ENCODE measurements around the gene LBHD2. TPM values are rescaled to one million over a fixed set of nuclear protein-coding genes. Genes with fewer than 3 reads are reported as not detected.
A peak's percentile ranks its signal among the peaks of the same experiment; 100 is the strongest.

The LBHD2 gene
- total and polyA plus RNA-seq, 2 of the 13 experiments (the other 11 are each of a cell fraction or from before 2014, with no cell fraction given): 0.67 to 1.00 TPM

GRCh38 chr14:103094406-103095209, 10.6 kb downstream of the LBHD2 start, which contains the start of gene EXOC3L4 (continued):
- TF ChIP-seq PLRG1 (conservative IDR thresholded peaks at IDR 0.05): no peak
- no peak for TF ChIP-seq FOXA1 (IDR thresholded peaks at IDR 0.05)
- no peak for TF ChIP-seq FOXA1 (CRISPR knock-in tag; IDR thresholded peaks at IDR 0.05)
- TF ChIP-seq ZBTB7B (CRISPR knock-in tag; IDR thresholded peaks at IDR 0.05): 0 out of 2 replicates have a peak, but pooled peaks have one; percentile 57
- peak; percentile 98 for TF ChIP-seq ZFX (CRISPR knock-in tag; IDR thresholded peaks at IDR 0.05; ENCODE audit: low read depth)
- no peak for TF ChIP-seq MBD4 (IDR thresholded peaks at IDR 0.05; ENCODE audit: borderline replicate concordance, low read length)
- no peak for TF ChIP-seq ZNF672 (CRISPR knock-in tag; IDR thresholded peaks at IDR 0.05)
- TF ChIP-seq TARDBP (CRISPR knock-in tag; IDR thresholded peaks at IDR 0.05): peak; percentile 83
- TF ChIP-seq, protein P1, sequence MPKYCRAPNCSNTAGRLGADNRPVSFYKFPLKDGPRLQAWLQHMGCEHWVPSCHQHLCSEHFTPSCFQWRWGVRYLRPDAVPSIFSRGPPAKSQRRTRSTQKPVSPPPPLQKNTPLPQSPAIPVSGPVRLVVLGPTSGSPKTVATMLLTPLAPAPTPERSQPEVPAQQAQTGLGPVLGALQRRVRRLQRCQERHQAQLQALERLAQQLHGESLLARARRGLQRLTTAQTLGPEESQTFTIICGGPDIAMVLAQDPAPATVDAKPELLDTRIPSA (CRISPR knock-in tag; IDR thresholded peaks at IDR 0.05; ENCODE audit: borderline replicate concordance): no peak
- TF ChIP-seq ZNF18 (CRISPR knock-in tag; IDR thresholded peaks at IDR 0.05; ENCODE audit: insufficient replicate concordance): peak; percentile 80
- TF ChIP-seq SP1 (IDR thresholded peaks at IDR 0.05): no peak
- TF ChIP-seq SP1 (CRISPR knock-in tag; IDR thresholded peaks at IDR 0.05): no peak
- TF ChIP-seq ELF4 (CRISPR knock-in tag; IDR thresholded peaks at IDR 0.05; ENCODE audit: borderline replicate concordance): no peak
- TF ChIP-seq NPAS2 (CRISPR knock-in tag; IDR thresholded peaks at IDR 0.05; ENCODE audit: borderline replicate concordance): no peak
- TF ChIP-seq ZNF883 (CRISPR knock-in tag; IDR thresholded peaks at IDR 0.05; ENCODE audit: not compliant biosample characterization): no peak
- peak; percentile 63; the same call in 1 of the 2 replicates for TF ChIP-seq ELF3 (CRISPR knock-in tag; IDR thresholded peaks at IDR 0.05)
- no peak; the same call in 1 of the 2 replicates for TF ChIP-seq NR2F2 (IDR thresholded peaks at IDR 0.05; ENCODE audit: borderline replicate concordance, low read depth)
- TF ChIP-seq MIXL1 (CRISPR knock-in tag; IDR thresholded peaks at IDR 0.05): no peak
- TF ChIP-seq AGO1 (IDR thresholded peaks at IDR 0.05; ENCODE audit: low read depth, low read length, poor library complexity, severe bottlenecking): no peak
- TF ChIP-seq XRCC5 (optimal IDR thresholded peaks at IDR 0.05; ENCODE audit: low read length): no peak
- TF ChIP-seq MTF1 (CRISPR knock-in tag; IDR thresholded peaks at IDR 0.05): no peak
- 0 out of 2 replicates have a peak, but pooled peaks have one; percentile 43 for TF ChIP-seq POGZ (CRISPR knock-in tag; IDR thresholded peaks at IDR 0.05)
